ENCODE results near the gene ADAMTS2. TPM values are rescaled to one million over a fixed set of nuclear protein-coding genes. Genes with fewer than 3 reads are reported as not detected.

Gene ADAMTS2
- total RNA-seq, 1 donor from 2014 or later, result 7.7 TPM

GRCh38 chr5:179310439-179311090 is 34.7 kb downstream of the ADAMTS2 start:
- DNase-seq (ENCODE audit: extremely low spot score, unreplicated experiment), result no peak
- no peak for TF ChIP-seq CTCF (conservative IDR thresholded peaks at IDR 0.05)
- Mint-ChIP-seq H3K27ac (no peak overlapping the region), H3K9me3 (no peaks in the 10 kb centered on the region), H3K4me1 (ENCODE audit: unreplicated experiment) (peaks cover 11% of the 10 kb centered on the region), H3K36me3 (no peaks in the 10 kb centered on the region), H3K27me3 (no peaks in the 10 kb centered on the region), H3K4me3 (no peak overlapping the region)

- Mint-ChIP-seq H3K4me3 (no peak overlapping the region), H3K4me1 (ENCODE audit: unreplicated experiment) (peaks cover 11% of the 10 kb centered on the region)
- DNase-seq (ENCODE audit: extremely low spot score, unreplicated experiment), result no peak
These were observed 35.4 kb downstream of the ADAMTS2 start for GRCh38 chr5:179309751-179310320.

GRCh38 chr5:179309383-179309670 is 35.9 kb downstream of the ADAMTS2 start:
- TF ChIP-seq CTCF (conservative IDR thresholded peaks at IDR 0.05), result no peak
- Mint-ChIP-seq H3K4me1 (ENCODE audit: unreplicated experiment) (peaks cover 8% of the 10 kb centered on the region), H3K9me3 (peaks cover 11% of the 10 kb centered on the region), H3K27me3 (no peaks in the 10 kb centered on the region), H3K4me3 (no peak overlapping the region), H3K27ac (no peak overlapping the region), H3K36me3 (no peaks in the 10 kb centered on the region)
- DNase-seq (ENCODE audit: extremely low spot score, unreplicated experiment), result no peak

More at GRCh38 chr5:179309751-179310320, 35.4 kb downstream of the ADAMTS2 start:
- Mint-ChIP-seq H3K9me3 (peaks cover 6% of the 10 kb centered on the region), H3K27ac (no peak overlapping the region), H3K36me3 (no peaks in the 10 kb centered on the region), H3K27me3 (no peaks in the 10 kb centered on the region)
- no peak for TF ChIP-seq CTCF (conservative IDR thresholded peaks at IDR 0.05)

GRCh38 chr5:179308563-179309382 is 36.5 kb downstream of the ADAMTS2 start:
- no peaks in the 10 kb centered on the region for H3K27me3 Mint-ChIP-seq
- no peak overlapping the region for H3K27ac Mint-ChIP-seq
- H3K4me3 Mint-ChIP-seq, result no peak overlapping the region
- H3K36me3 Mint-ChIP-seq, result no peaks in the 10 kb centered on the region
- no peak for DNase-seq (ENCODE audit: extremely low spot score, unreplicated experiment)
- peaks cover 8% of the 10 kb centered on the region for H3K4me1 Mint-ChIP-seq (ENCODE audit: unreplicated experiment)
- H3K9me3 Mint-ChIP-seq, result peaks cover 12% of the 10 kb centered on the region
- TF ChIP-seq CTCF (conservative IDR thresholded peaks at IDR 0.05), result no peak

GRCh38 chr5:179307931-179308471 is 37.3 kb downstream of the ADAMTS2 start:
- H3K4me3 Mint-ChIP-seq, result no peak overlapping the region
- peaks cover 12% of the 10 kb centered on the region for H3K9me3 Mint-ChIP-seq
- H3K27me3 Mint-ChIP-seq, result no peaks in the 10 kb centered on the region
- DNase-seq (ENCODE audit: extremely low spot score, unreplicated experiment), result no peak
- peaks cover 8% of the 10 kb centered on the region for H3K4me1 Mint-ChIP-seq (ENCODE audit: unreplicated experiment)
- no peaks in the 10 kb centered on the region for H3K36me3 Mint-ChIP-seq
- H3K27ac Mint-ChIP-seq, result no peak overlapping the region
- no peak for TF ChIP-seq CTCF (conservative IDR thresholded peaks at IDR 0.05)
